Activated CD8-positive, alpha-beta memory T cell treated with anti-CD3 and anti-CD28 coated beads, Interleukin-2, amount 50 U/mL, for 48 hours (primary cell): Measurements from ENCODE around the gene RAB38.

Experiments used
- DNase-seq: peaks from one replicate; pipeline ENCODE4 v3.0.0-alpha.2; 2020

Gene RAB38

DNA sequence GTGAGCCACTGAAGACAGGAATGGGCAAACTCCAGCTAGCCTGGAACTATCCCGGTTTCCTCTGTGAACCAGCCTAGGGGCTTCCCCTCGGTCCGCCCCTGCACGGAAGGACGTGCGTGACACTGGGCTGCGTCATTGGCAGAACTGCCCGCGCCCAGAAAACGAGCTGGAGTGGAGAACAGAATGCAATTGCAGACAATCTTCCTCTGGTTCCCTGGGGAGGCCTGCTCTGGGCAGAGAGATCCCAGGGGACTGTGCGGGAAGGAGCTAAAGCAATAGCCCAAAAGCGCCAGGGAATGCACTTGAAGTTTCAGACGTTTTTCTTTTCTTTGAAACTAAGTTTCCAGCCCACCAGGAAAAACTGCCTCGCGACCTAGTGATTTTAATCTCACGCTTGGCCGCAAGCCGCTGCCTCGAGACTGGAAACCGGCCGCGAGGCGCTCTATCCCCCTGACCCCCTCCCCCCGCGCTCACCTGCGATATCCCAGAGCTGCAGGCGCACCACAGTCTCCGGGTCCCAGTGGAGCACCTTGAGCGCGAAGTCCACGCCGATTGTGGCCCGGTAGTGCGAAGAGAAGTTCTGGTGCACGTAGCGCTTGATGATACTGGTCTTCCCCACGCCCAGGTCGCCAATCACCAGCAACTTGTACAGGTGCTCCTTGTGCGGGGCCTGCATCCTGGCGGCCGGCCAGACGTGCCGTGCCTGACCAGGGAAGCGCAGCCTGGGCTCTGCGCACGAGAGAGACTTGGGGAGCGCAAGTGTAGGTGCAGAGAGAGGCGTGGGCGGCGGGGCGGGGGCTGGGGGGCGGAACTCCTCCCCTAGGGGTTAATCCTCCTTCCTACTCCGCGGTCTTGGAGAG lies at the start of gene RAB38:
Gene RAB38, minus strand, starts transcription at position 735 of the 860 bp plus-strand sequence. Its CDS starts 59 bp downstream, at position 676.
- DNase-seq, result peak; percentile 81

DNA sequence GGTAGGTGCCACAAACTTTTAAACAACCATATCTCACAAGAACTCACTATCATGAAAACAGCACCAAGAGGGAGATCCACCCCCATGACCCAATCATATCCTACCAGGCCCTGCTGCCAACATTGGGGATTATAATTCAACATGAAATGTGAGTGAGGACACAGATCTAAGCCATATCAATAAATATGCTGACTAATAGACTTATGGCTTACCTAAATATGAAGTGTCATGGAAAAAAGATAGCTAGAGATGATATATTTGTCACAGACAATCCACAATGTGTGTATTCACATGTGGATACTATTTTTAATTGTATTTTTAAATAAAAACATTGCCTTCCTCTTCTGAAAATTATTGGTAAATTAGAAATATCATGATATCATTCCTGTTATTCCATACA lies 38.2 kb upstream of the RAB38 start:
- no peak for DNase-seq

DNA sequence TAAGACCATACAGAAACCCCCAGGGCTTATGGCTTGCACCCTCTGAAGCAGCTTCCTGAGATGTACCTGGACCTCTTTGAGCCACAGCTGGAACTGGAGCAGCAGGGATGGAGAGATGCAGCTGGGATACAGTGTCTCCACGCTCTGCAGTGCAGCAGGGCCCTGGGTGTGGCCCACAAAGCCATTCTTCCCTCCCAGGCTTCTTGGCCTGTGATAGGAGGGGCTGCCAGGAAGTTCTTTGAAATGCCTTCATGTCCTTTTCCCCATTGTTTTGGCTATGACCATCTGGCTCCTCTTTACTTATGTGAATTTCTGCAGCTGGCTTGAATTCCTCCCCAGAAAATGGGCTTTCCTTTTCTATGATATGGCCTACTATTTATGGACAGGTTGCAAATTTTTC lies 37.1 kb upstream of the RAB38 start:
- DNase-seq, result no peak

DNA sequence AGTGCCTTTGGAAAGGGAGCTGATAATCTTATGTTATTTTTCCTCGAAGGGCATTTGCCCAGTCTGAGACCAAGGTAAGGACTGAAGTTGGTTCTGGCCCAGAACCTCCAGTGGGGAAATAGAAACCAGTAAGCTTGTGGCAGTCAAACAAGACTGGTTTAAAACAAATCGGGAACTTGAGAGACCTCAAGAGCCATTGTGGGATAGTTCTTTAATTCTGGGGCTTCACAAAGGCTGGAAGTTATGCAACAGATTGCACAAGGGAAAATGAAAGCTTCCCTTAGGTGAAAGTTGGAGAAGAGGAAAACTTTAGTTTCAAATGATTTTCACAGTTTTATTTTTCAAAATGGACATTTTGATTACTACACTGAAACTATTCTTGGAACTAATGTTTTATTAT lies 33.5 kb upstream of the RAB38 start:
- no peak for DNase-seq

DNA sequence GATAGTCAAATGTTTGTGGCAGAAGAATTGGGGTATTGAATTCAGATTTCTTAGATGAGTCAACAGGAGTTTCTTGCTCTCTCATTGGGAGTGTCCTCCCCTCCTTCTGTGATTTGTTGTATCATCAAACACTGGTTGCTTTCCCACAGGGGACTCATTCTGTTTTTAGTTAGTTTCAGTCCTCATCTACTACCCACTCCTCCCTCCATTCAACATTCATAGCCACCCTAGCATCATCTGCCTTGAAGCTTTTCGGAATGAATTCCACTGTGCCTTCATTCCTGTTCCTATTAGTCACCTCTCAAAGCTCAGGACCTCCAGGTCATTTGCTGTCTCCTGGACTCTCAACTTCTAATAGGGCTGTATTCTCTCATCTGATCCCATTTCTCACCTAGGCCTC lies 31.5 kb upstream of the RAB38 start:
- DNase-seq, result no peak

DNA sequence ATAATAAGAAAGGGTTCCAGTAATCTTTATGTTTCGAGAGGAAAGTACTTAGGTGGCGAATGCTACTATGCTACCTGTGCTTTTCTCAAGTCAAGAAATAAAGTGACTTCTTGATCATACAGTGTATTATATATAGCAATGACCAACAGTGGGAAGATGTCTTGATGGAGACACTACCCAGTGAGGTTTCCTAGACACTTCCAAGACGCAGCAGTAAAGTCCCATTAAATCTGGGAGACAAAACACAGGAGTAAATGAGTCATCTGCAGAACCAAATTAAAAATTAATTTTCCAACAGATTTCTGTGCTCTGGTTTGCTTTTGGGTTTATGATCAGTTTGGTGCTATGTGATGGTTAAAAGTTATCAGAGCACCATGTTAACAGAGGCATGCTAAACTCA lies 29.1 kb upstream of the RAB38 start:
- DNase-seq, result no peak

DNA sequence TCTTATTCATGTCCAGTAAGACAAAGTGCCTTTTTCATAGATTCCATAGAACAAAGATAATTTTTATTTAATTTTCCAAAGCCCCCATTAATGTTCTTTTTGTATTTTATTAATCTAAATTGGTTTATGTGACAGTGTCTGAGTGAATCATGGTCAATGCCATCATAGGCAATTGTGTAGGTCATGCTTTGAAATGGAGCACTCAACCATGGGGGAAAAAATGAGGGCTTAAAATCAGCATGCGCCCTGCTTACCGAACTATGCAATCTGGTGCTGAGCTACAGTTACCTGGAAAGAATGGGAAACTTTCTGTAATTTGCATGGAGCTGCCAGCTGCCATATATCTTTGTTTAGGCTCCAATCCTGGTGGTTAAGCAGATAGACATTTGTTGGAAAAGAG lies 28.4 kb upstream of the RAB38 start:
- no peak for DNase-seq

DNA sequence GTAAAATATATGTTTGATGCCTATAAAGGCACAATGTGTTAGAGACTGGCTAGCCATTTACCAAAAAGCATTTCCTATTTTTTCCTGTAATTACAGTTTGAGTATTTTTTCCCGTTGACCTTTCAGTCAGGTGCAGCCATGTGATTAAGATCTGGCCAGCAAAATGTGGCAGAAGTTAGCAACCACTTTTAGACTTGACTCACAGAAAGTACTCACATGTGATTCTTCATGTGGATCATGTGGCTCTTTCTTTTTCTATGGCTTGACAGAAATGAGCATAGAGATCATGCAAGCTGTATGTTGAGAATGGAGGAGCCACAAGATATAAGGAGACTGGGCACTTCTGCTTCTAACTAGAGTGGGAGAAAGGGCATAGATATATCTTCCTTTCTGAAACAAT lies 27.3 kb upstream of the RAB38 start:
- no peak for DNase-seq

DNA sequence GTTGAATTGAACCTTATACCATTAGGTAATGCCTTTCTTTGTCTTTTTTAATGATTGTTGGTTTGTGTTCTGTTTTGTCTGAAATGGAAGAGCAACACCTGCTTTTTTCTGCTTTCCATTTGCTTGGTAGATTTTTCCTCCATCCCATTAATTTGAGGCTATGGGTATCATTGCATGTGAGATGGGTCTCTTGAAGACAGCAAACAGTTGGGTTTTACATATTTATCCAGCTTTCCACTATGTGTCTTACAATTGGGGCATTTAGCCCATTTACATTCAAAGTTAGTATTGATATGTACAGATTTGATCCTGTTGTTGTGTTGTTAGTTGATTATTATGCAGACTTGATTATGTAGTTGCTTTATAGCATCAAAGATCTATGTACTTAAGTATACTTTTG lies 21.1 kb upstream of the RAB38 start:
- no peak for DNase-seq

DNA sequence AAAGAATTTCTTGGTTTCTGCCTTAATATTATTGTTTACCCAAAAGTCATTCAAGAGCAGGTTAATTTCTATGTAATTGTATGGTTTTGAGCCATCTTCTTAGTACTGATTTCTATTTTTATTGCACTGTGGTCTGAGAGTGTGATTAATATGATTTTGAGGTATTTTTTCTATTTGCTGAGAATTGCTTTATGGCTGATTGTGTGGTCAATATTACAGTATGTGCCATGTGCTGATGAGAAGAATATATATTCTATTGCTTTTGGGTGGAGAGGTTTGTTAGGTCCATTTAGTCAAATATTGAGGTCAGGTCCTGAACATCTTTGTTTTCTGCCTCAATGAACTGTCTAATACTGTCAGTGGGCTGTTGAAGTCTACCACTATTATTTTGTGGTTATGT lies 20.7 kb upstream of the RAB38 start:
- no peak for DNase-seq

DNA sequence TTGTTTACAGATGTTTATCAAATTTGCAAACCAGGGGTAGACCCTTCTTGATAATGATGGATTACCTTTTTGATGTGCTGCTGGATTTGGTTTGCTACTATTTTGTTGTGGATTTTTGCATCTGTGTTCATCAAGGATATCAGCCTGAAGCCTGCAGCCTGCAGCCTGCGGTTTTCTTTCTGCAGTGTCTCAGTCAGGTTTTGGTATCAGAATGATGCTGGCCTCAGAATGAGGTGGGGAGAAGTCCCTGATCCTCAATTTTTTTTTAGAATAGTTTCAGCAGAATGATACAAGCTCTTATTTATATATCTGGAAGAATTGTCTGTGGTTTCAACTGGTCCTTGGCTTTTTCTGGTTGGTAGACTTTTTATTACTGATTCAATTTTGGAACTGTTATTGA lies 19.7 kb upstream of the RAB38 start:
- DNase-seq, result no peak

DNA sequence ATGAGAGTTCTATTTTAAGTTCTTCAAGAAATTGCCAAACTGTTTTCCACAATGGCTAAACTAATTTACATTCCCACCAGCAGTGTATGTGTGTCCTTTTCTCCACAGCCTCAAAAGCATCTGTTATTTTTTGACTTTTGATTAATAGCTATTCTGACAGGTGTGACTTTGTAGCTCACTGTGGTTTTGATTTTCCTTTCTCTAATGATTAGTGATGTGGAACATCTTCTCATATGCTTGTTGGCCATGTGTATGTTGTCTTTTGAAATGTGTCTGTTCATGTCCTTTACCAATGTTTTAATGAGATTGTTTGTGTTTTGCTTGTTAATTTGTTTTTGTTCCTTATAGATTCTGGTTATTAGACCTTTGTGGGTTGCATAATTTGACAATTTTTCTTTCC lies 18.0 kb upstream of the RAB38 start:
- DNase-seq, result no peak

DNA sequence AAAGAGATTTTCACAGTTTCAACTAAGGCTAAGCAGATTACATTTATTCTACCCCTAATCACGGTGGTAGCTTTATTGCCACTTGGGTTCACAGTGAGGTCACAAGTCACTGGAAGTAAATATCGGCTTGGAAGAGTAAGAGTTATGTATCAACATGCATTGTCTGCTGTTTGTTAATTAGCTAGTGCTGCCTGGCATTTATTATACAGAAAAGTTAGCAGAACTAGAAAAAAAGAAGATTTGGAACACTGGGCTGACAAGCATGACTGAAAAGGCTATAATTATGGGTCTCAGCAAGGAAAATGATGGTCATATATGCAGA lies 13.7 kb upstream of the RAB38 start:
- no peak for DNase-seq

DNA sequence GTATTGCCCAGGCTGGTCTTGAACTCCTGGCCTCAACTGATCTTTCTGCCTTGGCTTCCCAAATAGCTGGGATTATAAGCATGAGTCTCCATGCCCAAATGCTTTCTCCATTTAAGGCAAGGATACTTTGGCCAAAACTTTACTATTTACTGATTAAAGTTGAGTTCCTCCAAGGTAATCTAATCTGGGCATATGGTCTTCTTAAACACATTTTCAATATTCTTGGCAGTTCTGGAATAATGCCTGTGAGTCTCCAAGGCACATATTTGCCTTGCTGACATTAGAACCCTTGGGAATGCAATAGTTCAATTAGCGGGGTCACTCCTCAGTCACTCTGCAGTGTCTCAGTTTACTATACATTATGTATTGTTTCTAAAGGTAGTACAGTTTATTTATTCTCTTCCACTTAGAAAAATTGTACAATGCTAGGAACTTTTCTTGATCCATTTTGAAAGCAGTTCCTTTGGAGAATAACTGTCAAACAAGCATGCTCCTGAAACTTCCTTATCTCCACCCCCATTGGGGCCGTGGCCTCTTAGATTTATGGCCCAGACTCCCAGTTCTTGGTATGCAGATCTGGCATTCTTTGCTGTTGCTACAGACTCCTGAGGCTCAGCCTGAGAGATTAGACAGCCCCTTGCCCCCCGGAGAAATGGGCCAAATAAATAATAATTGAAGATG lies 13.1 kb upstream of the RAB38 start:
- no peak for DNase-seq

DNA sequence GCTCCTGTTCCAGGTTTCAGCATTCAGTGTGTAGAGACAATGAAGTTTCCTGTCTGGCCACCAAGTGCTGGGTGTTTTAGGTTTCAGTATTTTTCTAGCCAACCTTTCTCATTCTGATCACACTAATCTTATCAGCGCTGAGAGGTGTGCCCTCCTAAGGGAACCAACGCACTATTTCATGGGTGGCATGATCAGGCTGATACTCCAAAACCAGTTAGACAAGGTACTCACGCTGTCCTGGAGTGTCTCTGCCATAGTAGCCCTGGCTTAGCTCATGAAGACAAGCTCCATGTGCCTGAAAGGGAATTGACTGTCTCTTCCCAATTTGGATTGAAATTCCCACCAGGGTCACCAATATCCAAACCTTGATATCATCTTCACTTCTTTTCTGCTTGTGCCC lies 8.0 kb upstream of the RAB38 start:
- no peak for DNase-seq

DNA sequence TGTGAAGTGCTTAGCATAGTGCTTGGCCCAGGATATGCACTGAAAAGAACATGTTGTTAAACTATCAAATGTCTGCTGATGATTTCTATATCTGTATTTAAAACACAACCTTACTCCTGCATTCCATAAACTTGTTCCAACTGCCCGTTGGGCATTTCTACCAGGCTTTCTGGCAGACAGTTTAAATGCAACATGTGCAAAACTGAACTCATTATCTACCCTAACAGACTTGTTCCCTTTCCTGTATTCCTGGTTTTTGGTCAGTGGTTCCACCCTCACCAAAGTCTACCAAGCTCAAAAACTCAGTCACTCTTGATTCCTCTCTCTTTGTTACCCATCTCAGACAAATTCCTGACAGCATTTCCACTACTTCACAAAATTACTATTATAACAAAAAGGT lies 6.5 kb upstream of the RAB38 start:
- DNase-seq, result no peak

DNA sequence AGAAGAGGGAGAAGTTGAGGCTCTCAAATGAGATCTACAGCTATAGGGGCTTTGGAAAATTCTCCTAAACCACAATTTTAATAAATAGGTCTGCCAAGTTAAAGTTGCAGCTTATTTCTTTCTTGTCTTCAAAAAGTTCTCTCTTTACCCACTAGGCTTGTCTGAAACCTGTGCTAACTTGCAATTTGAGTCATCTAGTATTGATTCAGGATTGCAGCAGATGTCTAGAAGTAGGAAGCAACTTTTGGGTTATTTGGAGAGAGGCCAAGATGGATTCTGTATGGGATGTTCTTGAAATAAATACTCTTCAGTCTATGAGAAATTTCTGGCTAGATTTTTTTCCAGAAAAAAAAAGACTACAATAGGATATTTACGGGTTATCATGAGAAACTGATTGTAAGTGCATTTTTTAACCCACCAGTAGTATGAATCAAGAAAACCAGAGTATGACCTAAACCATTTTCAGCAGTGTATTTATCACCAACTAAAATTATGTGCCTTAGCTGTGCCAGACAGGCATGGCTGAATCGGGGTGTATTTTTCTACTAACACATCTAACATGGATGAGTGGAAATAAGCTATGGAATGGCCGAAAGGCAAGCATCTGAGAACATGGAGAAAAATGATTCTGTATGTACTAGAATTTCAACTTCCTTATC lies 4.9 kb upstream of the RAB38 start:
- DNase-seq, result no peak

DNA sequence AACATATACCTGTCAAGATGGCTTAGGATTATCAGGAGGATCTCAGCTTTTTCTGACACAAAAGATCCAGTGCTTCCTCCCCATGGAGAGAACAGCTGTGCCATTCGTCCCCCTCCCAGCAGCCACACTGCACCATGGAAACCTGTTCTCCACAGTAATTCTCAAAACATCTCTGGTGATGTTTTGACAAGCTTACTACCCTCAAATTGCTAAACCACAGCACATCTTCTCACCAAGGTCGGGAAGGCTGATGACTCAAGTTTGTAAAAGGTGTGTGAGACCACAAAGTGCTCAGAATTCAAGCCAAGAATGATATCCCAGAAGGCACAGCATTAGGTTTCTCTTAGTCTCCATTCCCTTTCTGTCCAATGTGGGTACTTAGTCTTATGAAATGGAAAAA lies 3.9 kb upstream of the RAB38 start:
- no peak for DNase-seq

DNA sequence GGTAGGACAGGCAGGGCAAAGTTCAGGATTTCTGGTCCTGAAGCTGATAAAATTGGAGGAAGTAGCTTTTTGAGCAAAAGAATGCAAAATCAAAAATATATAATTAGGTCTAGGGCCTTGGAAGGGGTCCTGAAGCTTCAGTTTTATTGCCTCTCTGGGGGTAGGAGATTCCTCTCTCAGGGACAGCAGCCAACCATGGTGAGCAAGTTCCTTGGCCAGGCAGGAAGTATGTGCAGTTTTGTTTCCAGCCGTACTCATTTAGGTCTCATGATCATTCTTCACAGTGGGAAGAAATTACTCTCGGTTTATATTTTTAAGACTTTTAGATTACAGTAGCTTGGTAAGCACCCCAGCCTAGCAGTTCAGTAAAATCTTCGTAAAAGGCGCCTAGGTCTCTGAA lies 2.9 kb upstream of the RAB38 start:
- no peak for DNase-seq

DNA sequence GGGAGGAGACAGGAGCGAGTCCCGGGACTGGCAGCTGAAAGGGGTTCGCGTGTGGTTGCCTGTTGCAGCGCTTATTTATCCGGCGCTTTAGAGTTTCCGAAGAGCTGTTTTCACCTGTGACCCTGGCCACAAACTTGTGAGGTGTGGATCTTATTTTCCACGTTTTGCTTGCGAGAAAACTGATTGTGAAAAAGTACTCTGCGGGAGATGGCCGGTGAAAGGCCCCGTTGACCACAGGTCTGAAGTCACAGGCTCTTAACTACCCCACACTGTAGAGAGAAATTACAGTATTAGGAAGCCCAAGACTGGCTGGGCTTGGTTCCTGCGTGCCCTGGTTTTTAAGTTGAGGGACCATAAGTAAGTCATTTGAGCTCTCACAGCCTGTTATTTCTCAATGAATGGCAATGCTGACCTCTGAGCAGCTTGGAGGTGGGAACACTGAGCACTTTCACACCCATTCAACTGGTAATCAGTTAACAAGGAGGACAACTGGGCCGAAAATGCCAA lies 379 bp upstream of the RAB38 start:
- no peak for DNase-seq

DNA sequence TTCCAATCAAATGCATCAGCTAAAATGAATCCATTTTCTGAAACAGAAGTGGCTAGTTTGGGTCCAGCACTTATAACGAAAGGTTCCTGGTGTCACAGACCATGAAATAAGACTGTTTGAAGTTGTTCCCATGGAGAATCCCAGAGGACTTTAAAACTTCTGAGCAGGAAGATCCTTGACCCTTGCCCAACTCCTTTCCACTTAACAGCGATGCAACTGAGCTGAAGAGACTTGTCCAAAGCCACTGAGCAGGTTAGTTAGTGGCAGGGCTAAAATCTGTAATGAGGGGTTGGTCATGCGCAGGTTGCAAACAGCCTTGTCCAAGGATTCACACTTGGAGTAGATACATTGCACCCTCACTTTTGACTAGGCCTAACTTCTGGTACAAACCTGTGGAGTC lies 1.3 kb downstream of the RAB38 start:
- DNase-seq, result no peak

DNA sequence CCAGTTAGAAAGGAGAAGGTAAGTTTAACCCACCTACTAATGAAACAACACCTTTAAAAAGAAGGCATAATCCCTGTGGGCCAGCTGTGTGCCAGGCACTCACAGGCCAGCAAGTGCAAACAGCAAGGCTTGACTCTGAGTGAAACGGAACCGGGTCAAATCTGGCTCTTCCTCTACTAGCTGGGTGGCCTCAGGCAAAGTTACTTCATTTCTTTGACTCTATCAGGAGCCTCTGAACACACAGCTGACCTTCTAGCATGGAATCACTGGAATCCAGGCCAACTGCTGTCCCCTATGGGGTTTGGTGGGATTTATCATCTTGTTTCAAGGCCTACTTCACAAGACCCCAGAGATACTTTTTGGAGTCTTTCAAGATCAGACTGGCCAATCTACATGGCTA lies 3.3 kb downstream of the RAB38 start:
- DNase-seq, result no peak

DNA sequence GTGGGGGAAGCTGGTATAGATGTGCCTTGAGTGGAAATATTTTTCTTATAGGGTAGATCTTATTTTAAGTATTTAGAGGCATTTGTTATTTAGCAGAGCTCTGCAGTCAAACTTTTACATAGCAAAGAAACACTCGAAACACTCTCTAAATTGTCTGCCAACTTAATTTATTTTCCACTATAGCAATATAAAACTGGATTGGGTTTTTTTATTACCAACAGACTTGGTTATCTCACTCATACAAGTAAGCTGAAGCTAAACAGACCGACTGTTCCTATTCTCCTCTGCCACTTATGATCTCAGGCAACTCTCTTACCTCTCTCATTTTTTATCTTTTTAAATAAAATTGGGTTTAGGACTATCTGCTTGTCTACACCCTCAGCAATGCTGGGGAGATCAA lies 4.6 kb downstream of the RAB38 start:
- DNase-seq, result no peak

DNA sequence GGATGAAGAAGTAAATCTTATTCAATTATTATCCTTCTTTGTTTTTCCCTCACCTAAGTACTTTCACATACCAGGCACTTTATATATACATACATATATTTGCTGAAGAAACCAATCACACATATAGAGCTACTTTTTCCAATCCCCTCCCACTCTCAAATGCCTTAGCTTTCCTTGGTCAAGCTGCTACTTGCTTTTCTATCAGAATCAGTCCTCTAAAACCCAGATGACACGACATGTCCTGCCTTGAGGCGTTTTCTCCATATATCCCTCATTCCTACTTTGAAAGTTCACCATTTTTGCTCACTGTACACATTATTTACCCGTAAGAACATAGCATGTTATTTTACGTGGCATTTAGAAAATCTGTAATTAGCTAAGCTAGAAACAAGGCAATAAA lies 5.4 kb downstream of the RAB38 start:
- DNase-seq, result no peak
